CD14-positive monocyte (primary cell): ENCODE data around the gene GPR68. TPM values are rescaled to one million over a fixed set of nuclear protein-coding genes. Genes with fewer than 3 reads are reported as not detected.

Experiments
- DNase-seq, 3 donors: peaks; one replicate each; pipeline ENCODE4 v3.0.0-alpha.2; 2011 to 2022
- H2AFZ ChIP-seq: 2 replicates; pipeline ENCODE4 v1.6.0; 2012; ENCODE audit warnings: mild to moderate bottlenecking, low read depth, low read length, inconsistent platforms; ENCODE audit not compliant: insufficient read depth, poor library complexity, severe bottlenecking
- H3K27ac ChIP-seq, 2 donors: 1 replicate in 1 of 2; 2 replicates in 1 of 2; pipeline ENCODE4 v1.5.1; 2012 to 2013; ENCODE audit warnings: low read length in 2 of 2, control low read depth in 1 of 2, inconsistent platforms in 1 of 2, low read depth in 1 of 2, mild to moderate bottlenecking in 1 of 2
- H3K27me3 ChIP-seq, 2 donors: one replicate each; pipeline versions ENCODE4 v1.6.0 to v1.6.1; 2011 to 2013; ENCODE audit warnings: low read length in 2 of 2; ENCODE audit not compliant: control insufficient read depth in 2 of 2, insufficient read depth in 2 of 2
- H3K36me3 ChIP-seq, 2 donors: replicated peaks in 1 of 2; 1 replicate in 1 of 2; 2 replicates in 1 of 2; pipeline versions ENCODE4 v1.5.1 to v1.6.1; 2012 to 2013; ENCODE audit warnings: low read length in 2 of 2, control low read depth in 1 of 2, inconsistent platforms in 1 of 2, mild to moderate bottlenecking in 1 of 2; ENCODE audit not compliant: insufficient read depth in 2 of 2, control insufficient read depth in 1 of 2
- H3K4me1 ChIP-seq, 2 donors: 1 replicate in 1 of 2; 2 replicates in 1 of 2; pipeline versions ENCODE4 v1.5.1 to v1.6.1; 2012 to 2013; ENCODE audit warnings: low read length in 2 of 2, control low read depth in 1 of 2, inconsistent platforms in 1 of 2, mild to moderate bottlenecking in 1 of 2, moderate library complexity in 1 of 2; ENCODE audit not compliant: insufficient read depth in 2 of 2, control insufficient read depth in 1 of 2
- H3K4me2 ChIP-seq: replicated peaks from 2 replicates; pipeline ENCODE3; 2012; ENCODE audit warnings: low read length, moderate library complexity, mild to moderate bottlenecking; ENCODE audit not compliant: poor library complexity, severe bottlenecking; ENCODE audit errors: extremely low read depth
- H3K4me3 ChIP-seq, 3 experiments: fragments of 200-600 bp in 1 of 3; sonication (generic) in 1 of 3; replicated peaks in 1 of 3; 1 replicate in 2 of 3; 2 replicates in 1 of 3; pipeline ENCODE4 v1.5.1; 2011 to 2013; ENCODE audit warnings: low read length in 3 of 3, mild to moderate bottlenecking in 3 of 3, control low read depth in 2 of 3, low read depth in 2 of 3, inconsistent platforms in 1 of 3, moderate library complexity in 1 of 3
- H3K79me2 ChIP-seq: 2 replicates; pipeline ENCODE4 v1.6.0; 2012; ENCODE audit warnings: mild to moderate bottlenecking, control low read depth, inconsistent platforms, low read length, moderate library complexity; ENCODE audit not compliant: insufficient read depth
- H3K9ac ChIP-seq: 2 replicates; pipeline ENCODE4 v1.6.0; 2017; ENCODE audit warnings: low read length, mild to moderate bottlenecking; ENCODE audit not compliant: insufficient read depth, poor library complexity, severe bottlenecking
- H3K9me3 ChIP-seq, 2 donors: replicated peaks in 1 of 2; 1 replicate in 1 of 2; 2 replicates in 1 of 2; pipeline versions ENCODE4 v1.5.1 to v1.6.1; 2012 to 2013; ENCODE audit warnings: low read length in 2 of 2, control low read depth in 1 of 2; ENCODE audit not compliant: control insufficient read depth in 1 of 2, insufficient read depth in 1 of 2
- H4K20me1 ChIP-seq: 2 replicates; pipeline ENCODE4 v1.6.0; 2012; ENCODE audit warnings: mild to moderate bottlenecking, low read length, control low read depth, moderate library complexity; ENCODE audit not compliant: insufficient read depth
- H3K27ac Mint-ChIP-seq, 7 donors: one replicate each; pipeline ENCODE4 v1.8.0; 2020; ENCODE audit warnings: mild to moderate bottlenecking in 7 of 7, mixed read lengths in 7 of 7, moderate library complexity in 6 of 7, inconsistent platforms in 2 of 7
- H3K27me3 Mint-ChIP-seq, 3 donors: one replicate each; pipeline ENCODE4 v1.8.0; 2021 to 2022; ENCODE audit warnings: low read depth in 3 of 3, mild to moderate bottlenecking in 3 of 3, mixed read lengths in 3 of 3, moderate library complexity in 3 of 3, inconsistent platforms in 1 of 3
- H3K36me3 Mint-ChIP-seq, 2 donors: one replicate each; pipeline ENCODE4 v1.8.0; 2020; ENCODE audit warnings: mixed read lengths in 2 of 2, inconsistent platforms in 1 of 2, mild to moderate bottlenecking in 1 of 2
- H3K4me1 Mint-ChIP-seq: one replicate; pipeline ENCODE4 v1.8.0; 2020; ENCODE audit warnings: mild to moderate bottlenecking, mixed read lengths
- H3K4me3 Mint-ChIP-seq, 2 donors: one replicate each; pipeline ENCODE4 v1.8.0; 2020; ENCODE audit warnings: mild to moderate bottlenecking in 2 of 2, mixed read lengths in 2 of 2, moderate library complexity in 1 of 2
- H3K9me3 Mint-ChIP-seq, 7 donors: one replicate each; pipeline ENCODE4 v1.8.0; 2020 to 2022; ENCODE audit warnings: mixed read lengths in 7 of 7, mild to moderate bottlenecking in 6 of 7, moderate library complexity in 6 of 7, inconsistent platforms in 2 of 7
- CTCF ChIP-seq: fragments of 200-600 bp; IDR thresholded peaks from one replicate; pipeline ENCODE4 v1.8.0; 2022; ENCODE audit warnings: antibody characterized with exemption, mild to moderate bottlenecking
- WGBS: methylation state at CpG from one replicate; pipeline ENCODE4 v1.1.5; 2013; ENCODE audit warnings: missing lambda C conversion rate; ENCODE audit not compliant: insufficient coverage; 5-methylcytosine and 5-hydroxymethylcytosine counted together
- intact Hi-C, 2 donors: fragments of 100-400 bp; cut with micrococcal nuclease; formaldehyde crosslinking; loops; one replicate each; pipeline versions ENCODE4 v1.15.0 to v1.15.1; 2023
- polyA plus RNA-seq, 3 donors: library from polyadenylated mRNA; depleted of rRNA in 1 of 3; unstranded in 2 of 3; stranded (reverse) in 1 of 3; fragments of 300-500 nt in 2 of 3; fragments of >200 nt in 1 of 3; fragmentation: Illumina TruSeq in 2 of 3; gene quantifications; 1 replicate in 2 of 3; 2 replicates in 1 of 3; pipeline ENCODE4 v1.2.3, GENCODE V29; 2012 to 2021

Gene GPR68
- polyA plus RNA-seq, 3 donors: 0.05 to 0.07 TPM; not detected in 1

GRCh38 chr14:91216731-91217226, 27.7 kb downstream of the GPR68 start:
- peak overlapping the region in 1 of 7 donors; percentile 15 for H3K27ac Mint-ChIP-seq

GRCh38 chr14:91215381-91215780, 29.1 kb downstream of the GPR68 start:
- no peak overlapping the region for H3K9ac ChIP-seq
- no peak overlapping the region for H3K27ac ChIP-seq
- peaks cover 75 to 96% of the 10 kb centered on the region in 2 donors for H3K36me3 ChIP-seq
- no peaks in the 10 kb centered on the region for H3K79me2 ChIP-seq
- no peaks in the 10 kb centered on the region for H3K27me3 ChIP-seq
- no peaks in the 10 kb centered on the region for H3K9me3 Mint-ChIP-seq
- TF ChIP-seq CTCF: no peak
- no peak for DNase-seq
- no peak overlapping the region for H3K4me3 Mint-ChIP-seq
- H3K4me2 ChIP-seq: no peak overlapping the region
- peaks cover 0 to 1% (median 0%) of the 10 kb centered on the region in 3 donors for H3K27me3 Mint-ChIP-seq
- WGBS: 91% methylated on average over 10 of the region's 10 CpGs
- intact Hi-C loops: no loop called here
- H2AFZ ChIP-seq: no peak overlapping the region
- H4K20me1 ChIP-seq: no peaks in the 10 kb centered on the region
- H3K4me3 ChIP-seq: no peak overlapping the region
- no peaks in the 10 kb centered on the region for H3K9me3 ChIP-seq
- H3K36me3 Mint-ChIP-seq: peaks cover 80 to 96% of the 10 kb centered on the region in 2 donors
- no peaks in the 10 kb centered on the region for H3K4me1 ChIP-seq
- H3K27ac Mint-ChIP-seq: no peak overlapping the region
- no peaks in the 10 kb centered on the region for H3K4me1 Mint-ChIP-seq

More at GRCh38 chr14:91216731-91217226, 27.7 kb downstream of the GPR68 start:
- Histone ChIP-seq H3K79me2 (no peaks in the 10 kb centered on the region), H3K4me2 (no peak overlapping the region), H3K4me3 (no peak overlapping the region), H3K9me3 (no peaks in the 10 kb centered on the region), H2AFZ (no peak overlapping the region), H3K27me3 (no peaks in the 10 kb centered on the region), H3K36me3 (peaks cover 74 to 95% of the 10 kb centered on the region in 2 donors), H3K27ac (no peak overlapping the region), H3K9ac (no peak overlapping the region), H4K20me1 (no peaks in the 10 kb centered on the region), H3K4me1 (no peaks in the 10 kb centered on the region)
- no peak for TF ChIP-seq CTCF
- intact Hi-C loops: no loop called here
- WGBS: 96% methylated on average over 12 of the region's 13 CpGs
- Mint-ChIP-seq H3K9me3 (peaks cover 0 to 1% (median 0%) of the 10 kb centered on the region in 7 donors), H3K4me1 (no peaks in the 10 kb centered on the region), H3K27me3 (peaks cover 0 to 1% (median 0%) of the 10 kb centered on the region in 3 donors), H3K36me3 (peaks cover 79 to 93% of the 10 kb centered on the region in 2 donors), H3K4me3 (no peak overlapping the region)
- no peak for DNase-seq
